NCI-H1694 (cell line): ENCODE measurements around the gene MARK2.
"Not testable (repeated sequence)": the region's sequence is repeated elsewhere in the genome, so short reads cannot be mapped to it uniquely, and the experiment has no call there.

ENCODE experiments used
- DNase-seq: peaks from one replicate; lab custom pipeline; 2025; lab: John Stamatoyannopoulos, UW

MARK2 gene

DNA sequence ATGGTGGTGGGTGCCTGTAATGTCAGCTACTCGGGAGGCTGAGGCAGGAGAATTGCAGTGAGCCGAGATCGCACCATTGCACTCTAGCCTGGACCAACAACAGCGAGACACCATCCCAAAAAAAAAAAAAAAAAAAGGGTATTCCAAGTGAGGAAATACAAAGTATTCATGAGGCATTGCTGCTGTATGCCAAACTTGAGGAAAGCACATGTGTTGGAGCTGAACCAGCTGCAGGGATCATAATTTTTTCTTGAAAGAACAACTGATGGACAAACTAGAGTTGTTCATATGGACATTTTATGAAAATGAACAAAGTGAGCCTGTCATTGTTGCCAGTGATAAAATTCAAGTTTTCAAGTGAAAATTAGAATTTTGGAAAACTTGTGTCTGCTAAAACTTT is 15.8 kb downstream of the MARK2 start:
- no peak for DNase-seq

DNA sequence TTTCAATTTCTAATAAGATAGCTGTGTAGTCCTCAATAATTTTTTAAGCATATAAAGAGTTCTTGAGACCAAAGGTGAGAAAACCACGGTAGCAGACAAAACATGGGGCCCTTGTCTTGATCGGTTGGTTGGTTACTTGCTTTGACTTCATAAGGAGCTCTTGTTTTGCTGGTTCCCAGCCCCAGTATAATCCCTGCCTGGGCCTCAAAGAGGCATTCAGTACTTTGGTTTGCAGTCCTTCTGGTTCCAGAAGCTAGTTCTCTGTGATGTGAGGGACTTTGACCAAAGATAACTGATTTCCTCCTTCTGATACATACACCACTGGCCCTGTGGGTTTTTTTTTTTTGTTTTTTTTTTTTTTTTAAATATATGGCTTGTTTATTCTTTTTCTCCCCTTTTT is 17.1 kb downstream of the MARK2 start:
- no peak for DNase-seq

DNA sequence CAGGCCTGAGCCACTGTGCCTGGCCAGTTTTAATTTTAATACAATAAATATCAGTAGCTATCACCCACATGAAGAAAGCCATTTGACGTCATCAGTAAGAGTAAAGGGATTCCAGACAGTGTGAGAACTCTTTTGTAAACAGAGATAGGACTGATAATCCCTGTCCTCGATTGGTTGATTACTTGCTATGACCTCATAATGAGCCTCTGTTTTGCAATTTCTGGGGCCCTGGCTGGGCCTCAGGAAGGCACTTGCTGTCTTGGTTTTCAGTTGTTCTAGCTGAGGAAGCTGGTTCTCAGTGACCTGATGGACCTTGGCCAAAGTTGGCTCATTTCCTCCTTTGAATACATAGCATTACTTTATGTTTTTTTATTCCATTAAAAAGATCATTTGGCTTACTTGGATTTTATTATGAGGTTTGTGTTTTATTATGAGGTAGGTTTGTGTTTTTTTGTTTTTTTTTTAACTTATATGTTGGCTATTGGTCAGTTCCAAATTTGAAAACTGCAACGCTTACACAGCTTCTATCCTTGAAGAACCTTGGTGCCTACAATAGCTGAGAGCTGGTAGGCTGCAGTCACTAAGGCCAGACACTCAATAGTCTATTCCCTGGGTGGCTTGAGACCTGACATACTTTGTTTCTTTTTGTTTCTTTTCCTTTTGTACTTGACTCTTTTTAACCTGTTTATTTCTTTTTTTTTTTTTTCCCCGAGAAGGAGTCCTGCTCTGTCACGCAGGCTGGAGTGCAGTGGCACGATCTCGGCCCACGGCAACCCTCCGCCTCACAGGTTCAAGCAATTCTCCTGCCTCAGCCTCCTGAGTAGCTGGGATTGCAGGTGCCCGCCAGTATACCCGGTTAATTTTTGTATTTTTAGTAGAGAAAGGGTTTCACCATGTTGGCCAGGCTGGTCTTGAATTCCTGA is 20.0 kb downstream of the MARK2 start:
- no peak for DNase-seq

DNA sequence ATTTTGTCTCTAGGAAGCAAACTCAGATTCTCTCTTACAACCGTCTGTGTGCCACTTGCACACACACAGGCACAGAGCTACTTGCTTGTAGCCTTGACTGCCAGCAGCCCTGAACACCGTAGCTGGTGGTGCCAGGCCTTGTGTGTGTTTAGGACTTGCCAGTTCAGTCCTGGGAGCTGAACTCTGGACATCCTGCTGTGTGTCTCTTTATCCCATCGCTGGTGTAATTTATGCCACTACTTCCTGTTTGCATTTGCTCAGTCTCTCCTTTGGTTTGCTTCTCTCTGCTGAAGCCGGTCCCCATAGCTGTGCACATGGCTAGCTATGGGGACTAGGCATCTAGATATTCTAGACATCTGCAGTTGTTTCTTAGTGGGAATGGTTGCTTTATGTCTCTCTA is 24.0 kb downstream of the MARK2 start:
- DNase-seq = no peak

DNA sequence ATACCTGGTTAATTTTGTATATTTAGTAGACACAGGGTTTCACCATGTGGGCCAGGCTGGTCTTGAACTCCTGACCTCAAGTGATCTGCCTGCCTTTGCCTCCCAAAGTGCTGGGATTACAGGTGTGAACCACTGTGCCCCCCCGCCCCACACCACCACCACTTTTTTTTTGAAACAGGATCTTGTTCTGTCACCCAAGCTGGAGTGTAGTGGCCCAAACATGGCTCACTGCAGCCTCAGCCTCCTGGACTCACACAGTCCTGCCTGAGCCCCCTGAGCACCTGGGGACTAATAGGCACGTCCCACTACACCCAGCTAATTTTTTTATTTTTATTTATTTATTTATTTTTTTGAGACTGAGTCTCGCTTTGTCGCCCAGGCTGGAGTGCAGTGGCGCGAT is 24.7 kb downstream of the MARK2 start:
- not testable (repeated sequence) for DNase-seq

DNA sequence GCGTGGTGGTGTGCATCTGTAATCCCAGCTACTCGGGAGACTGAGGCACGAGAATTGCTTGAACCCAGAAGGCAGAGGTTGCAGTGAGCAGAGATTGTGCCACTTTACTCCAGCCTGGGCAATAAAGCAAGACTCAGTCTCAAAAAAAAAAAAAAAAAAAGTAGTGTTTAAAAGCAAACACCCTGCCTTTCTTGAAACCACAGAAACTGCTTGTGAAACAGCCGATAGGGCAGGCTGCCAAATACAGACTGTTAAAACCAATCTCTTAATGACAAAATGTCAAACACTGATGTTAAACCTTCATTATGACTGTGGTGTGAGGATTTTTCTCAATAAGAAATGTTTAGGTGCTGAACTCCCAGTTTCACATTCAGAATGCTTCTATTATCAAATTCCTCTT is 27.3 kb downstream of the MARK2 start:
- no peak for DNase-seq

DNA sequence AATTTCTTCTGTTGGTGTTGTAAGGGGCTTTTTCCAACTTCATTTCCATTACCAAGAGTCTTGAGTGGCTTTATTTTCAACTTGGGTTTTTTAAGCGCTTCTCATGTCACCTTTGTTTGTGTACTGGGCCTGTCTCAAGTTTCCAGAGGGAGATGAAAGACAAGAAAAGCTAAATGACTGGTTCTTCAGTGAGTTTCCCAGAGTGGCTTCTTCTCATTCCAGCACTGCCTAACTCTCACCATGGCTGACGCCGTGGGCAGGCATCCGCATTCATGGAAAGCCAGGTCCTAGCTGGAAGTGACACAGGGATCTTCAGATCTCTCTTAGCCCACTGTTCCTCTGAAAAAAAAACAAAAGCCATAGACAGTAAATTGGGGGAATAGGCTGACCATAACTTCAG is 28.6 kb downstream of the MARK2 start:
- no peak for DNase-seq

DNA sequence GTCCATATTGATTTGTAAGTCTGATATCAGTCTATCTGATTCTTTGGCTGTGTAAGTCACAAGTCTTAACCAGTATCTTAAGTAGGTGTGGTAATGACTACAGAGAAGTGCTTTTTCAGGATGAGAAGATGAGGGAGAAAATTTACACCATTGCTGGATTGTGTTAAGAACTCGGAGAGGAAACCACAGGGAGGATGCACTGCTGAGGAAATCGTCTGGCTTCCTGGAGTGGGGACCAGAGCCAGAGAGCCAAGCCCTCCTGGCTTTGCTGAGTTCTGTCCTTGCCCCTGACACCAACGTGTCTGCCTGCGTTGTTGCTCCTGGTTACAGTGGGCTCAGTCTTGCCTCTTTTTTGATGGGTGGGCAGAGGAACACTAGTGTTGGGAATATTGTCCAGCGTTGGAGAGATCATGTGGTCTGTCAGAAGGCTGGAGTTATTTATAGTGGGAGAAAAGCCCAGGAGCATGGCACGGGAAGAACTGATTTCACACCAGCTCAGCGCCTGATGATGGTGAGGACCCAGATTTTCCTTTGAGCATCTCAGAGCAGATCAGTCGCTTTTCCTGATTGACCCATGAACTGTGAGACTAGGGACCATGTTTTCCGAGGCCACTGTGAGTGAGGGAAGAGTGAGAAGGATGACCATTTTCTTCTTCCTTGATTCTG is 29.6 kb downstream of the MARK2 start:
- no peak for DNase-seq

DNA sequence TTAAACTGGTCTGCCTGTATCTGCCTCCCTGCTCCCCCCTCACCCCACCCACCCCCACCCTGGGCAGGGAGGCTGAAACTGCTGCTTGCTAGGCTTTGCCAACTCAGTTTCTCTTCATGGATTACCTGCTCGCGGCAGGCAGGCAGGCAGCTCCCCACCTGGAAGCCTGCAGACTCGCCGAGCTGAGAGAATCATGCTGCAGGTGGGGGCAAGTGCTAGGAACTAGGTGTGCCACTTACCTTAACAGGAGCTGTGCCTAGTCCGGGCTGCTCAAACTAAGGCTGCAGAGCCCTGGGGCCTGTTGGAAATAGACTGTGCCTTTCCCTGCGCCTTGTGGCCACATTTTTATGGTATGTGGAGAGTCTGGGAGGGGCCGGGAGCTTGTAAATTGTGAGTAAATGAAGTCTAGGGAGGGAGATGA is 30.3 kb downstream of the MARK2 start:
- DNase-seq = no peak

DNA sequence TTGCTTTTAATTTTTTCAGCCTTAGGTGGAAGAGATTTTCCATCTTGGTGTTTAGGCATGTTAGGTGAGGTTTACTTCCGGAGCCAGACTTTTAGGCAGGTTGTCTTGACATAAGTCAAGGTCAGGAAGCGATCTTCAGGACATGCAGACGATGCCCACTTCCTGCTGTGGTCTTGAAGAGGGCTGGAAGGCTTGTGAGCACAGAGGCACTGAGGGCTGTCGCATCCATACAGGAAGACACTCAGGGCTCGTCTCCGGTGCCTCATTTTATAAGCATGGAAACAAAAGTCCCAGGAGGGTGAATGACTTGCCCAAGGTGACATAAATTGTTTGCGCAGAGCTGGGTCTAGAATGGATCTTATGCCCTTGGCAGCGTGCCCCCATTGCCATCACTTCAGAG is 30.8 kb downstream of the MARK2 start:
- DNase-seq = no peak

DNA sequence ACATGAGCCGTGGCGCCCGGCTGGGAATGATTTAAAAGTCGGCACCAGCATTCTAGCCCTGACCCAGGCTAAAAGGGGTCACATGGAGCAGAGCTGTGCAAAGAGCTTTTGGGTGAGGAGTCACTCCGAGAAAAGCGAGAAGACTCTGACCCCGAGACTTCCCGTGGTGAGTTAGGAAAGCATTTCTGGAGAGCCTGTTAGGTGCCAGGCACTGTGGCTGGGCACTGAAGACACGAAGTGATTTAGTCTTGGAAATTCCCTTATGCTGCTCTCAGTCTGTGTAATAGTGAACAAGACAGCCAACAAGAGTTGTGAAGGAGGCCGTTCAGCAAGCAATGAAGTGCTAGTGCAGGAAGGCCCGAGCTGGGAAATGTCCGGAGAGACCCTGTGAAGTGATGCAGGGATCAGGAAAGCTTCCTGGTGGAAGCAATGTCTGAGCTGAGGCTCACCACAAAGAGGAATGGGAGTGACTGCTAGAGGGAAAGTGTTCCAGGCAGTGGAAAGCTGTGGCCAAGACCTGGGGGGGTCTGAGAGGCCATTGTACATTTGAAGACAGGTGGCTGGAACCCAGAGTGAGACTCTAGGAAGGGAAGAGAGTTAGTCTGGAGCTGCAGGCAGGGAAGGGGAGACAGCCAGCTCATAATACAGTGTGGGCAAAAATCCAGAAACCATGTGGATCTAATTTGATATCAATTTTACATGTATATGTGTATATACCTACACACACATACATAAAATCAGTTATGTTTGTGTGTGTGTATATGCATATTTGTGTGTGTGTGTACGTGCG is 31.6 kb downstream of the MARK2 start:
- no peak for DNase-seq

DNA sequence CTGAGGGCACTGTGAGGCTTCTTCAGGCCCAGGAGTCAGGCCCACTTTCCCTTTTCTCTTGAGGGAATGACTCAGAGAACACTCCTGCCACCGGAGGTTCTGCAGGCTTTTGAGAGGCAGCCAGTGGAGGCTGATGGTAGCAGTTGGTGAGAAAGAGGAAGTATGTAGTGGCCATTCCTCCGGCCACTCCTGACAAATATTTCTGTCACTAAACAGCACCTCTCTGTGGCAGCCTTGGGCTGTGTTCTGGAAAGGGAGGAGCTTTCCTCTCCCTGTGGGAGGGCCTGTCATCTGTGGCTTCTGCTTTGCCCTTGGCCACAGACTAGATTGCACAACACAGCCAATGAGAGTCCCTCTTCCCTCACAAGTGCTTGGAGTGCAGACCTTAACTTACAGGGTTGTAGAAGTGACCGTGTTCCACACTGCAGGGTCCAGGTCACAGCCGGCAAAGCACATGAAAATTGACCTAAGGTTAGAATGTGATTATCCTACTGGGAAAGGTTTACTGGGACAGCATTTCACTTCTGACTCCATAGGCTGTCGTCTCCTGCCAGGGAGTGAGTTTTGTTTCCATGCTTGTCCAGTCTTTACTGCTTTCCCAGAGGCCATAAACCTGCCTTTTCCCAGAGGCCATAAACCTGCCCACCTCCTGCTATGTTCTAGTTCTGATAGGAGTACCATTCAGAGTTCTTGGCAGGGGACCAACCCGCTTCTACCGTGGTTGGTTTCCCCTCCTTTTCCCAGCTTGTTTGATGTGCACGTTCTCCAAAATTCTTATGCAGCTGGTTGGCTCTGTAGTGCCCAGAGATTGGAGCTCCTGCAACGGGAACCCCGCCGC is 33.3 kb downstream of the MARK2 start:
- peak; percentile 49 for DNase-seq

DNA sequence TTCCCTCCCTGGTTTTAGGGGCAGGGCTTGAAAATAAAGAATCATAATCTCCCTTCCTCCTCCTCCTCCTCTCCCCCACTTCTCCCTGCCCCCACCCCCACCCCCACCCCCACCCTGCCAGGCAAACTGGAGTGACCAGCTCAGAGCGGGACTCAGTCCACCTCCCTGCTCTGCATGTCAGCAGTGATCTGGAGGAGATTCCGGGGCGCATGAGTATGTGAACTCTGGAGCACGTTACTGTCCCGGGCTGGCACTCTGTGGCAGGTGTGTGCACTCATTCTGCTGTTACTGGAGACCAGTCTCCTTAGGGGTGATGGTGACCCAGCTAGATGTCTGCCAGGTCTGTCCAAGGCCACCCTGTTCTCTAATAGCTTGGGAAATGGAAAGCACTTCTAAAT is 33.9 kb downstream of the MARK2 start:
- no peak for DNase-seq

DNA sequence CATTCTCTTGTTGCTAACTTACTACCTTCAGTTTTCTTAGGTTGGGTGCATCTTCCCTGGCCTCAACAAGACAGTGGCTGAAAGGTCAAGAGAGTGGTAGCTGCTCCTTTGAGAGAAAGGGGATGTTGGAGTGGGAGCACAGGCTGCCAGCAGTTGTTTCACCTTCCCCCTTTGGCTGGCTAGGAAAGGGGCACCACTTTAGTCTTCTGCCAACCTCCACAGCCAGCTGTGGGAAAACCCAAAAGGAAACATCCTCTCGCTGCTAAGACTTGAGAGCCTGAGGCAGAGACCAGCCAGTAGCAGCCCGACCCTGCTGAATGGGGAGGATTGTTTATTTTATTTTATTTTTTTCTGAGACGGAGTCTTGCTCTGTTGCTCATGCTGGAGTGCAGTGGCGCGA is 34.4 kb downstream of the MARK2 start:
- no peak for DNase-seq

DNA sequence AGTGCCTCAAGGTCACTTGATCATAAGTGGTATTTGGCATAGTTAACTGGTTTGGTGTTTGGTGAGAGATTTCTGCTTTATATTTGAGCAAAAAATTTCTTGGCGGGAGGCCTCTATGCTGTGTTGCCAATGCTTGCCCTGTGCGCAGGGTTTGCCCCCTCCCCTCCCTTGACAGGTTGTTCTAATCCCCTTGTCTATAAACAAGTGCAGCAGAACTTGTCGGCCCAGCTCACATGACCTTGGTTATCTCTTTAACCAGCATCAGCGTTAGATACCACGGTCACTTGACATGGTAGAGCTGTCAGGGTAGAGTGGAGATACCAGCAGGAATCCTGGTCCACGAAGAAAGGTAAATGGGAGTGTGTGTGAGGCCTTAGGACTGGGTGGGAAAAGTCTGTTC is 35.6 kb downstream of the MARK2 start:
- no peak for DNase-seq

DNA sequence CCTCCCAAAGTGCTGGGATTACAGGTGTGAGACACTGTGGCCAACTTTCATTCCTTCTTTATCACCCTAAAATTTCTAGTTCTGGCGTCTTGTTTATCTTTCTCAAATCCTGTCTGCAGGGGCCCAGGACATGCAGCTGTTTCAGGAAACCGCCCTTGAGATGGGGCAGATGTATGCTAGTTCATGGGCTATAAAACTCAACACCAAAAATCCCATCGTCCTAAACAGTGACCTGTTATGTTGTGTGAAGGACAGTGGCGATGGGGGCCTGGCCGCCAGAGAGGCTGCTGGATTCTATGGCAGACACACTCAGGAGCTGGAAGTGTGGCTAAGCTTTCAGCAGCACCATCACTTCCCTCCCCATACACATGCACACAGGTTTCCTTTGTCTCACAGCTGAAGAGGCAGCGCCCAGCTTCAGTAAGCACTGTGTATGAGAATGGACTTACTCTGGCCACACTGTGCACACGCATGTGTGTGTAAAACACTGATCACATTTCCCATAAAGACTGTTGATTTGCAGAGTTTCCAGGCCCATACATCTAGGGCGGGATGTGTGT is 36.7 kb downstream of the MARK2 start:
- no peak for DNase-seq

DNA sequence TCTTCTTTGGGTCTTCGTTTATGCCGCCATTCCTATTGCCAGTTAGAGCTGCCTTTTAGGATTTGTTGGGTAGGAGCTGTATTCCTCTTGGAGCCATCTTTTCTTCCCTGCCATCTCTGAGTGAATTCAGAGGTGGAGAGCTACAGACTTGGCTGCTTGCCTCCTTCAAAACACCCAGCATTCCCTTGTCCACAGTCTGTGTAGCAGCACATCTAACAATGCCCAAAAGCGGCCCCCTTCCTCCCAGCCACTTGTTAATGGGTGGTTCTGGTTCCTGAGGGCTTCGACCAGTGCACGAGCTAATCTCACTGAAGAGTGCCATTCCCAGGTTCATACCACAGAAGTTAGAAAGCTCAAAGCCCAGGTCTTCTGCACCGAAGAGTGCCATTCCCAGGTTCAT is 37.7 kb downstream of the MARK2 start:
- no peak for DNase-seq

DNA sequence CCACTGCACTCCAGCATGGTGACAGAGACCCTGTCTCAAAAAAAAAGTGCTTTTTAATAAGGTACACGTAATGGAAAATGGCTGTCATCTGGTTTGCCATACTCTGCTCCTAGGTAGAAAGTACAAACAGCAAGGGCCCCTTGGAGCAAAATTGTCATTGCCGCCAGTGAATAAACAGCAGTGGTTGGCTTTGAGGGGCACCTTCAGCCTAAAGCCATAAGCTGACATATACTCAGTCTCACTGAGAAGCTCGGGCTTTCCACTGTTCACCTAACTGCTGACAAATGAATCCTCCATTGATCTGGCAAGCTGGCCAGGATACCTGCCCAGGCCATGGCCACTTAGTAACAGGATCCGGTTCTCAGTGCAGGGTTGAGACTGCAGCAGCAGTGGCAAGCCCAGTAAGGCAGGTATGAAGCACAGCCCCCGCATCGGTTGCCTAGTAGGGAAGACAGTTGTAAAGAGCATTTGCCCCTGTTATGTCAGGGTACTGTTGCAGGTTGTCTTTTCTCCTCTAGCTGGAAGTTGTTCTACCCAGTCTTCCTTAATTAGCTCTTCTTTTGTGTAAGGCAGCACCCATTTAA is 38.8 kb downstream of the MARK2 start:
- no peak for DNase-seq

DNA sequence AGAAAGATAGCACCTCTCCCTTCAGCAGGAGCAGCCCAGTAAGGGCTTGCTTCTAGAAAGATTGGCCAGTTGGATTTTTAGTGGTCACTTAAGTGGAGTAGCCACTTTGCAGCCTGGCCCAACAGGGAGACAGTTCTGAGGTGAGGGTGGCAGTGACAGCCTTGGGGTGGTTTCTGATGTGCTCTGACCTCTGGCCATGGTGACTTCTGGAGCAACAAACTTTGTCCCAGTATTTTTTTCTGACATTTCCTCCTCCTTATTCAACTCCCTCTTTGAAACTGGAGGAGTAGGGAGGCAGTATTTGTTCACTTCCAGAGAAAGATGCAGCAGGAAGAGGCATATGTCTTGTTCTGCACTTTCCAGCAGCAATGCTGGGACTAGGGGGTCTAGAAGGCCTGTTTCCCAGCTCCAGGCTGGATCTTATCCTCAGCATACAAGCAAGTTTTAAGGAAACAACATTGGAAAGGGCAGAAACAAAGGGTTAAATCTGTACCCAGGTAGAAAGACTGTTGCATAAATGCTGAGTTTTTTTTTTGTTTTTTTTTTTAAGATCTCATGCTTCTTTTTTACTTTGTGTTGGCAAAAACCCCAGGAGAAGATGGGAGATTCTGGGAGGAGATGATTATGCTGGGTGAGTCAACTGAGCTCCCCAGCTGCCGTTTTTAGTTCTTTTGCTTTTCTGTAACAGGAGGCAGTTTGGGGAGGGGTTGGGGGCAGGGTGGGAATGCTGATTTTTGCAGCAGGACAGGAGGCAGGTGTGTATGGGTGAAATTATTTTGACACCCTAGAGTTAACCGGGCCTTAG is 40.9 kb downstream of the MARK2 start:
- DNase-seq = no peak

DNA sequence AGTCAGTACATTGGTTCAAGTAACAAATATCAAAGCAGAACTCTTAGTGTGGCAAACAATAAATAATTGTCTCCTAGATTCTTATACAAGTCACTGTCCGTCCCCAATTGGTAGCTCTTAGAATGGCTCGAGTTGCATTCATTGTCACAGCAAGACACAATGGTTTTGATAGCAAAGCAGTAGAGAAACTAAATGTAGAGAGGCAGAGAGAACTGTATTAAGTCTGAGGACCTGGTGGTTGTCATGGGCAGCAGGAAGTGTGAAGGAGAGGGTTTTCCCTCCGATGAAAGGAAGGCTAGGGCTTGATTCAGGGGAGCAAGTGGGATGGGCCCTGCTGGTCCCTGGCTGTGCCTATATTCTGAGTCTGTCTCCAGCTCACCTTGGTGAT is 41.5 kb downstream of the MARK2 start:
- no peak for DNase-seq
